HG02981 (cell line): ENCODE measurements around the gene ADAM17.
"Not testable (repeated sequence)": the region's sequence is repeated elsewhere in the genome, so short reads cannot be mapped to it uniquely, and the experiment has no call there.

Source experiments
- ATAC-seq: cut with Tn5 transposase; IDR thresholded peaks from one replicate; pipeline ENCODE4 v1.9.1; 2021; ENCODE audit warnings: mild to moderate bottlenecking, moderate library complexity; ENCODE audit not compliant: unreplicated experiment

ADAM17 gene

GRCh38 chr2:9570182-9571060 is 14.8 kb upstream of the ADAM17 start:
- no peak for ATAC-seq

GRCh38 chr2:9565436-9566153 is 10.0 kb upstream of the ADAM17 start:
- ATAC-seq, result no peak

GRCh38 chr2:9560628-9561027 is 5.0 kb upstream of the ADAM17 start:
- ATAC-seq, result no peak

DNA sequence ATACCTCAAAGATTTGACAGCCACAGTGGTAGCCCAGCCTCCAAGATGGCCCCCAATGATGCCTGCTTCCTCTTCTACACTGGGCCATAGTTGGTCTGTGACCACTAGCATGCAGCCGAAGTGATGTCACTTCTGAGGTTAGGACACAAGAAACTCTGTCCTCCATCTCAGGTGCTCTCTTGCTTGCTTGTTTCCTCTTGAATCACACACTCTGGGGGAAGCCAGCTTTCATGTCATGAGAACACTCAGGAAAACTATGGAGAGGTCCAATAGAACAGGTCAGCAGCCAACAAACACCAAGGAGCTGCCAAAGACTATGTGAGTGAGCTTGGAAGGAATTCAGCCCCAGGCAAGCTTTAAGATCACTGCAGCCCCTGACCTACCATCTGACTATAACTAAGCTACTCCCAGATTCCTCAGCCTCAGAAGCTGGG is 3.3 kb upstream of the ADAM17 start:
- ATAC-seq, result no peak

DNA sequence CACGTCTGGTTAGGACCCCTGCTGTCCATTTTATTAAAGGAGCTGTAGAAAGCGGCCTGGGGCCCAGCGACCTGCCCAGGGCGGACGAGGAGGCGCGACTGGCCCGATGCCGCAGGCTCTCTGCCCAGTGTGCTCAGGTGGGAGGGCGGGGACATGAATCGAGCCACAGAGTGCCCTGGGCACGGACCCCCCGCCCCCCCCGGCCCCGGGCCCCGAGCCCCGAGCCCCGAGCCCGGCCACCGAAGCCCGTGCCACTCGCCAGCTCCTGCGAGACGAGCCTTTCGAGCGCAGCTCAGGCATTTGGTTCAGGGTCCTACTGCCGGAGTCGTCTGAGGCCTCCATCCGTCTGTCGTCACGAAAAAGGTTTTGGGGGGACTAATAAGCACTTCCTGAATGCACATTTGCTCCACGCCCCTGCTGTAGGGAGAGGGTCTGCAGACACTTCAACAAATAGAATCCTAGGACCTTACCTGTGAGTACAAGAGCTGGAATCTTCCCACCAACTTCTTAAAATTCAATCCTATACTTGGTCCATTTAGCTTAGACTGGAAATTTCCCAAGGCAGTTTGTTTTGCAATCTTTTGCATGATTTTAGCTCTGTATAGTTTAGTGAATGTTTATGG is 602 bp upstream of the ADAM17 start:
- ATAC-seq, result peak; percentile 9

DNA sequence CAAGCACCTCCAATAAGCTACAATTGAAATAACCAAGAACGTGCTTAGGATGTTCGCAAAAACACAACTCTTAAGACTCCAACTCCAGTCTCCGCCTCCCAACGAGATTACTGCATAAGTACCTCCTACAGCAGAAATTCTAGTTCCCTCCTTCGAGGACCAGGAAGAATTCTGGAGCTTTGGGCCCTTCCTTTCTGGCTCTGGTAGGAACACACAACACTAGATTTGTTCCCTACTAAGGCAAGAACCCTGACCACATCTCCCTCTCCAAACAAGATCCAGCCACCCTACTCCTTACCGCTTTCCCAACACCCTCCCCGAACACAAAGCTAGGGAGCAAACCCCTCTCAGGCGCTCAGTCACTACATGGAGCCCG is 721 bp downstream of the ADAM17 start:
- ATAC-seq, result no peak

GRCh38 chr2:9552219-9553178 is 3.1 kb downstream of the ADAM17 start:
- no peak for ATAC-seq

DNA sequence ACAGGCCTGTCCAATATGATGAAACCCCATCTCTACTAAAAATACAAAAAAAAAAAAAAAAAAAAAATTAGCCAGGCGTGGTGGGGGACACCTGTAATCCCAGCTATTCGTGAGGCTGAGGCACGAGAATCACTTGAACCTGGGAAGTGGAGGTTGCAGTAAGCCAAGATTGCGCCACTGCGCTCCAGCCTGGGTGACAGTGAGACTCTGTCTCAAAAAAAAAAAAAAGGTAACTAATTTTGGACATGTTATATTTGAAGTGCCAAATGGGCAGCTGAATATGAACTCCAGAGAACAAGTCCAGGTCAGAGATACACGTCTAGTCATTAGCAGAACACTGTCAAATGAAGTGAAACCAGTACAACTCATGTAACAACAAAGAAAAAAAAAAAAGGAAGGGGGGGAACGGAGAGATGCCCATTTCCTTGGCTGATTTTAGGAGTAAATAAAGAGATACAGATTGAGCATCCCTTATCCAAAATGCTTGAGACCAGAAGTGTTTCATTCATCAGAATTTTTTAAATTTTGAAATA is 4.7 kb downstream of the ADAM17 start:
- not testable (repeated sequence) for ATAC-seq

GRCh38 chr2:9549420-9549819 is 6.2 kb downstream of the ADAM17 start:
- no peak for ATAC-seq

DNA sequence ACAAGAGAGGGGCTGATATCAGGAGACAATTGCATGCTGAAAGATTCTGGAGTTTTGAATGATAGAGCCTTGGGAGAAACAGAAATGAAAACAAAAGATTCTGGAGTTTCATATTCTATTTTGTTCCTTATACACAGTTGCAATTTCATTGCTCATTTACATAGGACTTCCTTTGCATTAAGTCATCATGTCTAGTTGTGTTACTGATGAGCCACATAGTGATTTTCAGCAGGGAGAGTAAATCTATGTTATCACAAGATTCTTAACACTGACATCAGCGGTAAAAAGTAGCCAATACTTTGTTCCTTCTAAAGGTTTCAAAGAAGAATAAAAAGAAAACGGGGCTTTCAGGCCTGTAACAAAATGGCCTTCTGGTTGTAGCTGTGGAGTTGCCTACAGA is 7.1 kb downstream of the ADAM17 start:
- ATAC-seq, result peak; percentile 58

- ATAC-seq, result no peak
Measured at GRCh38 chr2:9547262-9547991, 8.2 kb downstream of the ADAM17 start.

- ATAC-seq, result no peak
Measured at GRCh38 chr2:9545502-9545901, 10.1 kb downstream of the ADAM17 start.

GRCh38 chr2:9543557-9543956 is 12.1 kb downstream of the ADAM17 start:
- ATAC-seq, result no peak

DNA sequence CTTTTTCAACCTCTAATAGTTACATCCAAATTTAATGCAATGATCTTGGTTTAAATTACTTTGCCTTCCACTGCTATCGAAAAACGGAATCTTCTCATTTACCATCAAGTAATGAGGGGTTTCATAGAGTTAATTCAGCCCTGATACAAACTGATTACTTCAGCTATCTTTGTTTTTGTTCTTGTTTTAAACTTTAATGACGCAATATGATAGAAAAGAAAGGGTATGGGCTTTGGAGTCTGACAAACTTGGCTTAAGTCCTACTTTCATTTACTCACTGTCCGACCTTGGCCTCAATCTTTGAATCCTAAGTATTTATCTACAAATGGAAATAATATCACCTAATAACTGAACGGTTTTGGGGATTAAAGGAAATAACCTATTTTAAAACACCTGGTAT is 16.1 kb downstream of the ADAM17 start:
- ATAC-seq, result no peak

DNA sequence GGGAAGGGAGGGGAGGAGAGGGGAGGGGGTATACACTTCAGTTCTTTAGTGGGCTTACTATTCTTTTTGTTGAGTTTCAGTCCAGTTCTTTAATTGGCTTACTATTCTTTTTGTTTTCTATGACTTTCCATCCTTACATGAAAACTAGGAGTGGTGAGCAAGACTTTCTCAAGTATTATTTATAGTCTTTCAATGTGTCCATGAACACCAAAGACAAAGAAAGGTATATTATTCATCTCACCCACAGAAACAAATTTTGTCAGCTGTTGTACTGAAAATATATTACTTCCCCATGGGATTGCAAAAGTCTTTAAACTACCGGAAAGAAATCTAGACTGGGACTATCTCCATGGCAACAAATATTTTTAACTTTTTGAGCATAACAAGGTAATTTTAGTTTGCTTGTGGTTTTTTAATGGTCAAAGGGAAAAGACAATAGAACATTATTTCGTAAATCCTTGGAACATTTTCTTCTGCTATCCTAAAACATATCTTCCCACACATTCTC is 17.6 kb downstream of the ADAM17 start:
- no peak for ATAC-seq

GRCh38 chr2:9536504-9536903 is 19.1 kb downstream of the ADAM17 start:
- no peak for ATAC-seq

DNA sequence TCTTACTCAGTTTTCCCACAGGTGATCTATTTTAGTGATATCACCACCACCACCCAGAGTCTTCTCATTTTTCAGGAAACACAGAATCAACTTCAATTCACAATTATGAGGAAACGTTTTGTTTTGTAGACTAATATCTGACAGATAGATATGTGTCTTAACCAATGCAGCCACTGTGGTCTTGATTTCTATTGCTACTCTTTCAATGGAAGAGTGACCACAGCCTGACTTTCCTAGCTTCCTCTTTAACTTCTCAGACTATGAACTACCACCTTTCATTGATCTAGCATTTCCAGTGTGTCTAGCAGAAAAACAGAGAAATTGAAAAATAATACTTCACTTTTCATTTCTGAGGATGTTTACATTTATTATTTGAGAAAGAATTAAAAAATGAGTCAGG is 20.5 kb downstream of the ADAM17 start:
- no peak for ATAC-seq

DNA sequence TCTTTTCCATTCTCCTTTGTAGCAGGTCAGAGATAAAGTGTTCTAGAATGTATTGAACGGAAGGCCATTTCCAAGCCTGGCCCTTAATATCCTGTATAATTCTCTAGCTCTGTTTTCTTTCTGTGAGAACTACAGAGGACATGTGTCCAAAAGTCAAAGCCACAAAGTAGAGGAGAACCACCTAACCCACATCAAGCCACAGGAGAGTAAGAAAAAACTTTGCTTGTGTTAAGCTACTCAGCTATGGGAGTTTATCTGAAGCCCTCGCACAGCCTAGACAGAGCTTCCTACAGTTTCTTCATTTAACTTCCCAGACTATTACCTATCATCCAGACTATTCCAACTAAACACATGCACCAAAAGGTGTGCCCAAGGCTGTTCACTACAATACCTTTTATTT is 22.0 kb downstream of the ADAM17 start:
- ATAC-seq, result no peak

- ATAC-seq, result no peak
Measured at GRCh38 chr2:9532421-9532820, 23.2 kb downstream of the ADAM17 start.
